Vagina (tissue), 2 donors: Measurements from ENCODE around the gene TMEM38A. TPM values are rescaled to one million over a fixed set of nuclear protein-coding genes. Genes with fewer than 3 reads are reported as not detected.

Source experiments
- DNase-seq, 2 donors: peaks; one replicate each; pipeline ENCODE4 v3.0.0-alpha.2; 2017; ENCODE audit errors: extremely low spot score in 2 of 2
- H3K27ac ChIP-seq: fragments of 200-600 bp; sonication (generic); one replicate; pipeline ENCODE4 v1.5.1; 2019
- H3K27me3 ChIP-seq: fragments of 200-600 bp; sonication (generic); one replicate; pipeline ENCODE4 v1.5.1; 2019
- H3K36me3 ChIP-seq, 2 donors: fragments of 200-600 bp; sonication (generic); one replicate each; pipeline ENCODE4 v1.5.1; 2017 to 2019
- H3K4me1 ChIP-seq: fragments of 200-600 bp; sonication (generic); one replicate; pipeline ENCODE4 v1.5.1; 2019
- H3K4me3 ChIP-seq, 2 donors: fragments of 200-600 bp; sonication (generic); 1 replicate in 1 of 2; 2 replicates in 1 of 2; pipeline ENCODE4 v1.5.1; 2016 to 2019
- H3K9me3 ChIP-seq: fragments of 200-600 bp; sonication (generic); one replicate; pipeline ENCODE4 v1.5.1; 2019
- CTCF ChIP-seq, 3 experiments: fragments of 450-650 bp in 2 of 3; fragments of 200-600 bp in 1 of 3; sonication (generic) in 1 of 3; IDR thresholded peaks; one replicate each; pipeline ENCODE4 v1.5.1; 2017 to 2019; ENCODE audit warnings: antibody characterized with exemption in 3 of 3, mild to moderate bottlenecking in 2 of 3, moderate library complexity in 2 of 3
- POLR2A ChIP-seq, 2 donors: fragments of 450-650 bp; IDR thresholded peaks; one replicate each; pipeline ENCODE4 v1.6.1; 2017; ENCODE audit warnings: antibody characterized with exemption in 2 of 2, mild to moderate bottlenecking in 2 of 2, moderate library complexity in 2 of 2
- POLR2AphosphoS5 ChIP-seq, 2 donors: sonication (generic); formaldehyde crosslinking; IDR thresholded peaks; one replicate each; pipeline ENCODE4 v1.9.0; 2017; ENCODE audit warnings: antibody characterized with exemption in 2 of 2, mild to moderate bottlenecking in 2 of 2, low read depth in 1 of 2; ENCODE audit not compliant: insufficient read depth in 1 of 2
- intact Hi-C: fragments of 100-400 bp; cut with DNase I; formaldehyde crosslinking; loops from one replicate; pipeline ENCODE4 v1.15.1; 2023
- total RNA-seq: library from RNA; depleted of rRNA; stranded (reverse); fragments of >200 nt; gene quantifications from one replicate; pipeline ENCODE4 v1.2.3, GENCODE V29; 2016

Gene TMEM38A
- total RNA-seq, 1 donor from 2014 or later: 4.7 TPM

- Histone ChIP-seq H3K36me3 (no peaks in the 10 kb centered on the region), H3K4me1 (peaks cover 72% of the 10 kb centered on the region), H3K4me3 (no peak overlapping the region), H3K27me3 (no peaks in the 10 kb centered on the region), H3K27ac (no peak overlapping the region), H3K9me3 (no peaks in the 10 kb centered on the region)
- no peak for DNase-seq
- intact Hi-C loops: no loop called here
- TF ChIP-seq POLR2A (IDR thresholded peaks at IDR 0.05) (no peak), POLR2AphosphoS5 (IDR thresholded peaks at IDR 0.05; ENCODE audit: insufficient read depth in 1 of 2, low read depth in 1 of 2) (no peak), CTCF (IDR thresholded peaks at IDR 0.05) (no peak)
Measured at GRCh38 chr19:16618248-16618647, 42.7 kb upstream of the TMEM38A start.

- intact Hi-C loops: no loop called here
- H3K4me1 ChIP-seq: peaks cover 63% of the 10 kb centered on the region
- H3K27ac ChIP-seq: no peak overlapping the region
- H3K36me3 ChIP-seq: no peaks in the 10 kb centered on the region
- no peaks in the 10 kb centered on the region for H3K27me3 ChIP-seq
- no peak overlapping the region for H3K4me3 ChIP-seq
- TF ChIP-seq POLR2A (IDR thresholded peaks at IDR 0.05) (no peak), POLR2AphosphoS5 (IDR thresholded peaks at IDR 0.05; ENCODE audit: insufficient read depth in 1 of 2, low read depth in 1 of 2) (no peak), CTCF (IDR thresholded peaks at IDR 0.05) (no peak)
- no peaks in the 10 kb centered on the region for H3K9me3 ChIP-seq
- no peak for DNase-seq
Measured at GRCh38 chr19:16619457-16619856, 41.5 kb upstream of the TMEM38A start.

GRCh38 chr19:16620018-16620417, 40.9 kb upstream of the TMEM38A start:
- intact Hi-C loops: no loop called here
- no peak overlapping the region for H3K4me3 ChIP-seq
- no peaks in the 10 kb centered on the region for H3K9me3 ChIP-seq
- no peak for DNase-seq
- H3K27me3 ChIP-seq: no peaks in the 10 kb centered on the region
- no peak for TF ChIP-seq POLR2A (IDR thresholded peaks at IDR 0.05)
- TF ChIP-seq CTCF (IDR thresholded peaks at IDR 0.05): no peak
- no peak for TF ChIP-seq POLR2AphosphoS5 (IDR thresholded peaks at IDR 0.05; ENCODE audit: insufficient read depth in 1 of 2, low read depth in 1 of 2)
- peaks cover 58% of the 10 kb centered on the region for H3K4me1 ChIP-seq
- no peak overlapping the region for H3K27ac ChIP-seq
- no peaks in the 10 kb centered on the region for H3K36me3 ChIP-seq

GRCh38 chr19:16620584-16620983, 40.4 kb upstream of the TMEM38A start:
- no peak overlapping the region for H3K27ac ChIP-seq
- H3K4me1 ChIP-seq: peaks cover 55% of the 10 kb centered on the region
- no peaks in the 10 kb centered on the region for H3K36me3 ChIP-seq
- DNase-seq: no peak
- no peak overlapping the region for H3K4me3 ChIP-seq
- H3K9me3 ChIP-seq: no peaks in the 10 kb centered on the region
- intact Hi-C loops: no loop called here
- H3K27me3 ChIP-seq: no peaks in the 10 kb centered on the region
- TF ChIP-seq CTCF (IDR thresholded peaks at IDR 0.05) (no peak), POLR2A (IDR thresholded peaks at IDR 0.05) (no peak), POLR2AphosphoS5 (IDR thresholded peaks at IDR 0.05; ENCODE audit: insufficient read depth in 1 of 2, low read depth in 1 of 2) (no peak)

- Histone ChIP-seq H3K4me3 (no peak overlapping the region), H3K4me1 (peaks cover 57% of the 10 kb centered on the region), H3K9me3 (no peaks in the 10 kb centered on the region), H3K36me3 (no peaks in the 10 kb centered on the region), H3K27me3 (no peaks in the 10 kb centered on the region), H3K27ac (no peak overlapping the region)
- TF ChIP-seq POLR2AphosphoS5 (IDR thresholded peaks at IDR 0.05; ENCODE audit: insufficient read depth in 1 of 2, low read depth in 1 of 2): no peak
- TF ChIP-seq CTCF (IDR thresholded peaks at IDR 0.05): no peak
- TF ChIP-seq POLR2A (IDR thresholded peaks at IDR 0.05): no peak
- intact Hi-C loops: no loop called here
- DNase-seq: no peak
Measured at GRCh38 chr19:16621165-16621800, 39.7 kb upstream of the TMEM38A start.
